ELF-1 (cell line): ENCODE results near the gene KRTAP10-1.

Source experiments
- DNase-seq: peaks from one replicate; pipeline ENCODE4 v3.0.0-alpha.2; 2016; ENCODE audit warnings: low read depth, low spot score

KRTAP10-1 gene

DNA sequence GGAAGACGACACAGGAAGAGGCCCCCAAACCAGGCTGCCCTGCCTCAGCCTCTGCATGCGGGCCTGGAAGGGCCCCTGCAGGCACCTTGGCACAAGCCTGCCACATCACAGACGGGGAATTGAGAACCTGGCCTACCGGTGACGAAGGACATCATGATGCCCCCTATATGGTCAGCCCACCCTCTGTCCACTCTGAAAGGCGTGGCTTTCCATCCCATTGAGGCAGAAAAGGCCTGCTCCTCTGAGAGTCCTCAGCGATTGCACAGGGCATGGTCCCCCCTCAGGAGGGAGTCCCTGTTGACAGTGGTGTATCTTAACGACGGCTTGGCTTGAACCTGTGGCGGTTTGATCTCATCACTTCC, 11.4 kb downstream of the KRTAP10-1 start:
- no peak for DNase-seq

DNA sequence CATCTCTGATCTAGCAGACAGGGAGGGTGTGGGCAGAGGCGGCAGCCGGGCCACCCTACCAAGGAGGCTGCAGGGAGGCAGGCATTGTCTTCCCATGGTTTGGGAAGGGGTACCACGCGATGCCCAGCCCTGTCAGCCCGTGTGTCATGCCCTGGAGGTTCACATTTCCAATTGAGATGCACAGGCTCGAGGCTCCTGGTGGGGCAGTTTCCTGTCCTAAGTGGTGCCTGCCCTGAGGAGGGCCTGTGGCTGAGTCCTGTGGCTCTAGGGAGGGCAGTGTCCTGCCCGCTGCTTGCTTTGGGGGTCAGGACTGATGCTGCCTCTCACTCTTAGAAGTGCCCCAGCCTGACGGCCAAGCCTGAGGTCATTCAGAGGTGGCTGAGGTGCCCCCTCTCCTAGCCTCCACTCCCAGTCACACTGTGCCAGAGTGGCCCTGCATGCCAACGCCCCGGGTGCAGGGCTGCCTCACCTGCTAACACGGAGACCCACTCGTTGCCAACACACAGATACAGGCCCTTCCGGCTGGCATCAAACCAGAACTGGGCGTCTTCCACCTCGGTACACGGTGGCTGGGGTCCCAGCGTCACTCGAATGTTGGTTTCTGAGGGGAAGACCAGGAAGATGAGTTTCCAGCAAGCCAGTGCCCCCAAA, 11.9 kb downstream of the KRTAP10-1 start:
- no peak for DNase-seq

DNA sequence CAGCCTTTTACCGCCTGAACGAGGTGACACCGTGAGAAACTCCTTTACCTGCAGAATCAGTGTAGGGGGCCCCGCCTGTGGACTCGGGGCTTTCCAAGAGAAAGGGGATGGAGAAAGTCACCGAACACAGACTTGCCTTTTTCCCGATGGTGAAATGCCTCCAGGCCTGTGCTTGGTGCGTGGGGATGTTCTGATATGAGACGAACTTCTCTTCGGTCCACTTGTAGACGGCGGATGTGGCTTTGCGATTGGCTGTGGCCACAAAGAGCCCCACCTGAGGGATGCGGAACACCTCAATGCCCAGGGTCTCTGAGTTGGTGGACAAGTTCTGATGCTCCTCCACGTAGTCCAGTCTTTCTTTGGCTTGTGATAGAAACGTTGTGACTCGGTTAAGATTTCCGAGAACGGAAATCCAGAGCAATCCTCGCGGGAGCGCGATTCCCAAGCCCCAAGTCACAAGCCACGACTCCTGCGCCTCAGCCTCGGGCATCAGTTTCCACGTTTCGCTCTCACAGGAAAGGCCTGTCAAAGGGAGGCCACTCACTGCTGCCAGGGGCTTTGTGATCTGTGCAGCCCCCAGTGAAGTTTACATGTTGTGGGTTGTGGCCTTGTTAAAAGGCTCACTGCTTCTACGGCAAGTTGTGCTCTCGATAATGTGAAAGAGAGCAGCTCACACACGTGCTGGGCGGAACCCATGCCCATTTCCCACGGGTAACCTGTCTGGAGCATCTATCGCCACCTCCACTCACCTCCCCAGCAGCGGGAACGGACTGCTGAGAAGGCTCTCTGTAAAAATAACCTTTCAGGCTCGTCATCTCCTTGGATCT, 12.6 kb downstream of the KRTAP10-1 start:
- DNase-seq, result no peak

DNA sequence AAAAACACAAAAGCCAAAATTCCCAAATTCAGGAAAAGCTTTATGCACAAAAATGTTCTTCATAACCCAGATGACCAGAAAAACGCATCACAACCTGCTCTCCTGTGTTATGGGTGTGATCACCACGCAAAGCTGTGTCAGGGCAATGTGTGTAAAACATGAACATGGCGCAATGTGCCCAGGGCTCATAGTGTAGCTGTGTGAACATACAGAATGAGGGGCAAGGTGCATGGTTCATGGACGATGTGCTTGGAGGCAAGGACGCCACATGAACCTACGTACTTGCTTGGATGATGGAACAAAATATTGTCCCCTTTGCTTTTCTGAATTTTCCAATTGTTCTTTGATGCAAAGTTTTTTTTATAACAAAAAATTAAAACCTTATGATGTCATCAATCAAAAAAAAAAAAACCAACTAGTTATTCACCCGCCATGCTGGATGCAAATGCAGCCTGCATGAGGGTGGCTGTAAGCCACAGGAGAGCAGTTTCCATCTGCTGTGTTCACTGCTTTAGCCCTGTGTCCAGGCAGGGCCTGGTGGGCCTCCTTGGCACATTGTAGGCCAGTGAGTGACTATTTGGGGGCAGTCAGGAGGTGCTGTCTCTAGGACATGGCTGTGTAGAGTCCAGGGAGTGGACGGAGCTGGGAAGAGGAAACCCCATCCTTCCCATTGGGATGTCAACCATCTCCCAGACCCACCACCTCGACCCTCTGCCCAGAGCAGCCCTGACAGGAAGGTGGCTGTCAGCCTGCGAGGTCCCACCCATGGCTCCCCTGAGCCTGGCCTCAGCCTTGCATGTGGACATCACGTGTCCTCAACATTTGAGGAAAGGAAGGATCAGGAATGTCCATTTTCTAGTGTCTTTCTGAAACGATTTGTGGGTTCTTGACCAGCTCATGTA, 13.6 kb downstream of the KRTAP10-1 start:
- DNase-seq, result no peak

DNA sequence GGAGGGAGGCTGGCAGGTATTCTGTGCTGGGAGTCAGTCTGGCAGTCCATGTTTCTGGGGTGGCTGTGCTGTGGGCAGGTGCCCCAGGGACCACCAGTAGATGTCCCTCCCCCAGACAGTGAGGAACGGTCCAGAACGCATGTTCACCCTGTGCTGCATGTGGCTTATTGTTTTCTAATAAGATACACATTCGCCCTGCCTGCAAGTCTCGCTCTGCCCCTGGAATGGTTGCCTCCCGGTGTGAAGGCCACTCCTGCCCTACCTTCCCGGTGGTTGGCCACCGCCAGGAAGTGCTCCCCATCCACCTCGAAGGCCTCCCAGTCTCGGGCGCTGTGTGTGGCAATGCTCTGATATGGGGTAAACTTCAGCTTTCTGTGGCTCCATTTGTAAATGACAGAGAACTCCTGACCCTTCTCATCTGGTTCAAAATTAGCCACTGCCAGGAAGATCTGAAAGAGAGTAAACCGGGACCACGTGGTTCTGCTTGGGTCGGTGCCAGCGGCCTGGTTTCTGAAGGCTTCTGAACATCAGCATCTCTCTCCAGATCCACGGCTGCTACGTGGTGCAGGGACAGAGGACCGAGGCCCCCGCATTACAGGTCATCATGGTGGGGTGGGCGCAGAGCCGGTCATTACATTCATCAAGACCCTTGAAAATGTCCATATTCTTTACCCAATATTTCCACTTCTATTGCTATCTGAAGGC, 14.5 kb downstream of the KRTAP10-1 start:
- DNase-seq, result no peak

DNA sequence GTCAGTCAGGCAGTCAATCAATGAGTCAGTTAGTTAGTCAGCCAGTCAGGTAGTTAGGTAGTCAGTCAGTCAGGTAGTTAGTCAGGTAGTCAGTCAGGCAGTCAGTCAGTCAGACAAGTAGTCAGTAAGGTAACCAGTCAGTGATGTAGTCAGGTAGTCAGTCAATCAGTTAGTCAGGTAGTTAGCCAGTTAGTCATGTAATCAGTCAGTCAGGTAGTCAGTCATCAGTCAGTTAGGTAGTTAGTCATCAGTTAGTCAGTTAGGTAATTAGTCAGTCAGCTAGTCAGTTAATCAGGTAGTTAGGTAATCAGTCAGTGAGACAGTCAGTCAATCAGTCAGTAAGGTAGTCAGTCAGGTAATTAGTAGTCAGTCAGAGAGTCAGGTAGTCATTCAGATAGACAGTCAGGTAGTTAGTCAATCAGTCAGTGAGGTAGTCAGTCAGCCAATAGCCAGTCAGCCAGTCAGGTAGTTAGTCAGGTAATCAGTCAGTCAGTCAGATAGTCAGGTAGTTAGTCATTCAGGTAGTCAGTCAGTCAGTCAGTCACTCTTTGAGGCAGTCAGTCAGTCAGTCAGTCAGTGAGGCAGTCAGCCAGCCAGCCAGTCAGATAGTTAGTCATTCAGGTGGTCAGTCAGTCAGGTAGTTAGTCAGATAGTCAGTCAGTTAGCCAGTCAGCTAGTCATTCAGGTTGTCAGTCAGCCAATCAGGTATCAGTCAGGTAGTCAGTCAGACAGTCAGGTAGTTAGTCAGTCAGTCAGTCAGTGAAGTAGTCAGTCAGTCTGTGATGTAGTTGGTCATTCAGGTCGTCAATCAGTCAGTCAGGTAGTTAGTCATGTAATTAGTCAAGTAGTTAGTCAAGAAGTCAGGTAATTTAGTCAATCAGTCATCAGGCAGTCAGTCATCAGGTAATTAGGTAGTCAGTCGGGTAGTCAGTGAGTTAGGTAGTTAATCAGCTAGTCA, 15.3 kb downstream of the KRTAP10-1 start:
- no peak for DNase-seq

DNA sequence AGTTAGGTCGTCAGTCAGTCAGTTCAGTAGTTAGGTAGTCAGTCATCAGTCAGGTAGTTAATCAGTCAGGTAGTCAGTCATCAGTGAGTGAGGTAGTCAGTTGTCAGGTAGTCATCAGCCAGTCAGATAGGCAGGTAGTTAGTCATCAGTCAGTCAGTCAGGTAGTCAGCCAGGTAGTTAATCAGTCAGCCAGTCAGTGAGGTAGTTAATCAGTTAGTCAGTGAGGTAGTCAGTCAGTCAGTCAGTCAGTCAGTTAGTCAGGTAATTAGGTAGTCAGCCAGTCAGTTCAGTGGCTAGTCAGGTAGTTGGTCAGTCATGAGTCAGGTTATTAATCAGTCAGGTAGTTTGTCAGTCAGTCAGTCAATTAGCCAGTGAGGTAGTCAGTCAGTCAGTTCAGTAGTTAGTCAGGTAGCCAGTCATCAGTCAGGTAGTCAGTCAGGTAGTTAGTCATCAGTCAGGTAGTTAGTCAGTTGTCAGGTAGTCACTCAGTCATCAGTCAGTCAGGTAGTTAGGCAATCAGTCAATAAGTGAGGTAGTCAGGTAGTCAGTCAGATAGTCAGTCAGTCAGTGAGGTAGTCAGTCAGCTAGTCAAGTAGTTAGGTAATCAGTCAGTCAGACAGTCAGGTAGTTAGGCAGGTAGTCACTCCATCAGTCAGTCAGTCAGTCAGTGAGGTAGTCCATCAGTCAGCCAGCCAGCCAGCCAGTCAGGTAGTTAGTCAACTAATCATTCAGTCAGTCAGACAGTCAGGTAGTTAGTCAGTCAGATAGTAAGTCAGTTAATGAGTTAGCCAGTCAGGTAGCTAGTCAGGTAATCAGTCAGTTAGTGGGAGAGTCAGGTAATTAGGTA, 16.2 kb downstream of the KRTAP10-1 start:
- no peak for DNase-seq

DNA sequence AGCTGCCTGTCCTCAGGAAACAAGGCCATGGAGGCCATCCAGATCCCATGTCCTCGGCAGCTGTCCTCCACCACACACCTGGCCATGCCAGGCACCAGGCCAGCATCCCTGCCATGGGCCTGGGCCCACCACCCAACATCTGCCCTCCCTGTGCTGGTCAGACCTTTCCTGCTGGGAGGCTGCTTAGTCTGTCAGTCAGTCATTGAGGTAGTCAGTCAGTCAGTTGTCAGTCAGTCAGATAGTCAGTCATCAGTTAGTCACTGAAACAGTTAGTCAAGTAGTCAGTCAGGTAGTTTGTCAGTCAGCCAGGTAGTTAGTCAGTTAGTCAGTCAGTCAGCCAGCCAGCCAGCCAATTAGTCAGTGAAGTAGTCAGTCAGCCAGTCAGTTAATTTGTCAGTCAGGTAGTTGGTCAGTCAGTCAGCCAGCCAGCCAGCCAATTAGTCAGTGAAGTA, 17.2 kb downstream of the KRTAP10-1 start:
- no peak for DNase-seq

DNA sequence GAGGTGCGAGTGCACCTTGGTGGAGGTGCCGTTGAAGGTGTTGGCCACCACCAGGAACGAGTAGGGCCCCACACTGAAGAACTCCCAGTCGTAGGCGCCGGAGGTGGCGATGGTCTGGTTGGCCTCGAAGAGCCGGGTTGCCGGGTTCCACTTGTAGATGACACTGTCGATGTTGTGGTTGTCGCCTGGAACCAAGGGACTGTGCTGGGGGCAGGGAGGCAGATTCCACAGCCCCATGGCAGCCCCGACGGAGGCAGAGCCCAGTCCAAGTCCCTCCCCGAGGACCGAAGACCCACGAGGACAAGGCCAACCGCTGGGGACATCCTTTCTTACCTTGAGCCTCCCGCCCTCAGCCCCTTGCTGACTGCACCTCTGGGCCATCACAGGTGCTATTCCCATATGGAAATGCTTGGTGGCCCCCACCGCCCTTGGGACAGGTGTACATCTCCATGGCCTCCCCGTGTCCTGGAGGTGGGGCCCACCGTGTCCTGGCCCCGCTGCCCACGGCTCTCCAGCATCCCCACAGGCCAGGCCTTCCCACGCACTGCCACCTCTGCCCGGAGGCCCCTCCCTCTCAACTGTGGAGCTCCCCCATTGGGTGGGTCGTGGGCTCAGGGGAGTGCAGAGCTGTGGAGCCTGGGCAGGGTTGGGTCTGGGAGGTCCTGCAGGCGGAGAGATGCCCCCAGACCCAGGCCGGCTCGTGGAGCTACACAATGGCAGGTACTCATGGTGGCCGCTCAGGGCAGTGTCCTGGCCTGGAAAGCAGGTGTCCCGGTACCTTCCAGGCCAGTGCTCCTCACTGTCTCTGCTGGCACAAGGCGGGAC, 17.9 kb downstream of the KRTAP10-1 start:
- DNase-seq, result no peak

DNA sequence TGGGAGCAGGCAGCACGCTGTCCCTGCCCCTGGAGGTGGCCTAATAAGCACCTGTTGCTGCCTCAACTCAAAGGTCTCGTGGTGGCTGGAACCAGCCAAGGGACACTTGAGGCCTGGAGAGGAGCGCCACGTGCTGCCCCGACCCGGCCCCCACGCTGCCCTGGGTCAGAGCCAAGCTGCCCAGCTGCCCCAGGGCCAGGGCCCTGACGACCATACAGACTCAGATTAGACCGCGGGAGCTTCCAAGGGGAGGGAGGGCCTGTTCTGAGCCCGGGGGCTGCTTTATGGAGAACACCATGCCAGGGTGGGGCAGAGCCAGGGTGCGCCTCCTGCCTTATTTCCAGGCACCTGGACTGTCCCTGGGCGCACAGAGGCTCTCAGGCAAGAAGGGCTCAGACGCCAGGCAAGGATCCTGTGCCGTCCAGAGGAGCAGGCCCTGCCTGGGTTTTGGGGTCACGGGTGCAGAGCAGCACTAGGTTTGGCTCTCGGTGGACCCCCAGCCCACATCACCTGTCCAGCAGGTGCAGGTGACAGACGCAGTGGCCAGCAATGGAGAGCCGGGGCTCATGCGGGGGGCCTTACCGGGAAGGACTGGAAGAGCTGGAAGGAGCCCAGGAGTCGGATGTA, 18.6 kb downstream of the KRTAP10-1 start:
- no peak for DNase-seq

DNA sequence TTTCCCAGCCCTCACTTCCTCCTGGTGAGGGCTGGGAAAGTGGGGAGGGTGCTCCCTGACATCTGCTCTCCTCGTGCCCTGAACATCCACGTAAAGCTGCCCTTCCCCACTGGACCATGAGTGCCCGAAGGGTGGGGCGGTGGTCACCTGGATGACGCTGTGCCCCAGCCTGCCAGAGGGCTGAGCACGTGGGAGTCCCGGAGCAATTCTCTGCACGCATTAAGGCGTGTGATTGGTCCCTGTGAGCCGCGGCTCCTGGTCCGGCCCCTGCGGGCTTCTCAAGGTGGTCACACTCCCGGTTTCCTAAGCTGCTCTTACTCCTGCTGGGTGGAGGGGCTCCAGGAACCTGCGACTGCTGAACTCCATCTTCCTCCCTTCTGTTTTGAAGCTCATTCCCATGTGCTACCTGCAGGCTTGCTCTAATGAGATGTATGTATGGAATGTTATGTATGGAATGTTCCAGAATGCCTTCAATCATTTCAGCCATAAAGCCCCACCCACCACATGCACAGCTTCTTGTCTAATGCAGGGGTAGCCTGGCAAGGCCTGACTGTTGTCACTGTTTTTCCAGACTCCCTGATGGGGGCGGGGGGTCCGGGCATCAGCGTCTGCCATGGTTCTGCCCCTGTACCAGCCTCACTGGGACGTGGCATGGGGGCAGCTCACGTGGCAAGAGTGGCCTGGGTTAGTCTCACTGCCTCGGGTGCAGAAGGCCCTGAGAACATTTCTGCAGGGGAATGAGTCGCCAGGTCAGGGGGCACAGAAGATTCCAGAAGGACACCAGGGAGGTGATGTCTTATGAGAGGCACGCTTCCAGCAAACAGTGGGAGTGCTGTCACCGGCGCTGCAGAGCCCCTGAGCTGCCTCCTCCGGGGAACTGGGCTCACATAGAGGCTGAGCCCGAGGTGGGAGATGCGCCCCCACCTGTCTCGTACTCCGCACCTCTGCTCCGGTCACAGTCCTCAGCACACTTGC, 19.4 kb downstream of the KRTAP10-1 start:
- no peak for DNase-seq

DNA sequence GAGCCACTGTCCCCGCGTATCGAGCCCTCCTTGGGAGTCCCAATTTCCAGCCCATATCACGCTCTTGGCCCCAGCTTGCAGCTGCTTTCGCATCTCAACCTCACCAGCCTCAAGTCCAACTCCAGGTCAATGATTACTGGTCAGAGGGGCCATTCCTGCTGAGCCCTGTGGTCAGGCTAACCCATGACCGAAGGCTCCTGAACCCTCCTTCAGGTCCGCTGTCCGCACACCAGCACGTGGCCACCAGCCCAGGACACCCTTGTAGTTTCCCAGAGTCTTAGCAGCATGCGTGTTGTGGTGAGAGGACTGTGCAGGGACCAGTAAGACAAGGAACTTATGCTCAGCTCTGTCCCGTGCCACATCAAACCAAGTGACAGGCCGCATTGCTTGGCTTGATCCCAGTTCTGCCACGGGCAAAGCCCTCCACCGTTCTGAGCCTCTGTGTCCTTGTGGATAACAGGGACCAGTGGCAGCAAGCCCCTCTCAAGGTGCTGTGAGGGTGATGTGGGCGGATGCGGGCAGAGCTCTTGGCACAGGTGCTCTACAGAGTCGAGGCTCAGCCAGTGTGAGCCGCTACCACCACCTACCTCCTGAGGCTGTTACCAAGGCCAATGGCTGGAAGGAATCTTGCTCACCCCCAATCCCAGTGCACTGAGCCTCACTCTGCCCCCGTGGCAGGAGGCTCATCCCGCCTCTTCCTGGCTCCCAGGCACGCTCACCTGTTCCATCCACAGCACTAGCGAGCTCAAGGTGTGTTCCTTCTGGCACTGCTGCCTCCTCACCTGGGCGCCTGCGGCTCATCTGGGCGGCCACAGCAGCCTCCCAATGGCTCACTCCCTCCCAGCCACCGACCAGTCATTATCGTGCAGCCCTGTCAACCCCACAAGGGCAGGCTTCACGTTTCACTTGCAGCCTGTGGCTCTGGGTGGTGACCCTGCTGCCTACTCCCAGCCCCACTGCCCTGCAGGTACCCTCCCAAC, 20.4 kb downstream of the KRTAP10-1 start:
- no peak for DNase-seq

DNA sequence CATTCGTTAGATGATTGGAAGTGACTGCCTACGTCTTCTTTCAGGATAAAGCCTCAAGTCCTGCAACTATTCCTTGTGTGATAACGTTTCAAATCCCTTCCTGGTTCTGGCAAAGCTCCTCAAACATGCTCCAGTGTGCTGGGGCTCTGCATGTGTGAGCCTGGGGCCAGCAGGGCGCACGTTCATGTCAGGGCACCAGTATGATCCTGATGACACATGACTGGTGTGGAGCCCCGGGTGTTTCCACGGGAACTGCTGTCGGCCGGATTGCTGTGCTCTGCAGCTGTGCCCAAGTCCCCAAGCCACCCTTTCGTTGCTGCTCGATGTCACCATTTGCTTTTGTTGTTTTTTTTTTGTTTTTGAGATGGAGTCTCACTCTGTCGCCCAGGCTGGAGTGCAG, 21.3 kb downstream of the KRTAP10-1 start:
- DNase-seq, result no peak

DNA sequence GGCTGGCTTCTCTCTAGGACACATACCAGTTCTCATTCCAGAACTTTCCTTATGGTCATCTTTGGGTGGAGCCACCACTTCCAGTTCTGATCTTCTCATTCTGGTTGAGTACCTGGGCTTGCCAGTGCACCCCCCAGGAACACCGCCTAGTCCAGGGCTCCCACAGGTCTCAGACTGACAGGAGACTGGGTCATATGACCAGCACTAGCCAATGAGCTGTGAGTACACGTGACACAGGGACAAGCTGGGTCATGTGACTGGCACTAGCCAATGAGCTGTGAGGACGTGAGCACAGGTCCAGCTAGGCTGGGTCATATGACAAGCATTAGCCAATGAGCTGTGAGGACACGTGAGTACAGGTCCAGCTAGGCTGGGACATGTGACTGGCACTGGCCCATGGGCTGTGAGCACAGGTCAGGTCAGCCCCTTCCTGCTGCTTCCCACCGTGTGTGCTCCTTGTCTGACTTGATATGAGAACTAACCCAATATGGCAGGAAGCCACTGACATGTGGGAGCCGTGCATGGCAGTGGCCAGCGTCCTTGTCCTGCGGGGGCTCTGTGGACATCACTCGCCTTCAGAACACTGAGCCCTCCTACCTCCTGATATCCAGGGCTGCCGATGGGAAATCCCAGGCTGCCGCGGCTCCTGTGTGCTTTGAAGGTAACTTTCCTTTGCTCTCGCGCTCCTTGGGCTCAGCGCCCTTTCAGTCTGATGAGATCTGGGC, 22.7 kb downstream of the KRTAP10-1 start:
- DNase-seq, result peak; percentile 44

DNA sequence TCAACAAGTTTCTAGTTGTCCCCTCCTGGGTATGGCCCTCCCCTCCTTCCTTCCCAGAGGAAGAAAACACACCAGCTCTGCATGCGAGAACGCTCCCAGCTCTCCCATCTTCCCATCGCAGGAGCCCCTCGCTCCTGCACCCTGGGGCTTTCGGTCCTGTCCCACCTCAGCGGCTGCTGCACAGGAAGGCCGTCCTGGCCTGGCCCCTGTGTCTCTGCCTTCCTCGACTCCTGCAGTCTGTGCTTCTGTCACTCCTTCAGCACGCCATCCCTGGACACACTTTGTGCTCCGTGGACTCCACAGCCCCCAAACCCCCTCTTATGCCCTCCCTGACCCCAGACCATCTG, 23.2 kb downstream of the KRTAP10-1 start:
- no peak for DNase-seq
